PC-3 (cell line): ENCODE measurements around the gene DYDC2. TPM values are rescaled to one million over a fixed set of nuclear protein-coding genes. Genes with fewer than 3 reads are reported as not detected.
"Not testable (repeated sequence)": the region's sequence is repeated elsewhere in the genome, so short reads cannot be mapped to it uniquely, and the experiment has no call there.

Source experiments
- ATAC-seq: fragments of 200-7000 bp; cut with Tn5 transposase; 2 replicates; pipeline ENCODE4 v1.9.1; 2020; ENCODE audit warnings: mild to moderate bottlenecking, moderate library complexity
- BruUV-seq: library from RNA; stranded (reverse); fragments of 400-500 nt; replicated peaks from 2 replicates; lab custom pipeline; 2021; lab: Mats Ljungman, UMichigan
- CTCF ChIA-PET: fragments of 300-600 bp; sonication (Branson Sonifier 250); formaldehyde crosslinking; loops from one replicate; lab custom pipeline; 2022; ENCODE audit warnings: antibody characterized with exemption; lab: Charles Lee
- POLR2A ChIA-PET: fragments of 300-600 bp; sonication (Branson Sonifier 250); formaldehyde crosslinking; loops from one replicate; lab custom pipeline; 2022; ENCODE audit warnings: antibody characterized with exemption; ENCODE audit not compliant: unreplicated experiment; lab: Charles Lee
- DNase-seq: peaks from one replicate; pipeline ENCODE4 v3.0.0-alpha.2; 2015
- H2AFZ ChIP-seq: fragments of 300-600 bp; sonication (generic); 2 replicates; pipeline ENCODE4 v1.6.0; 2016; ENCODE audit warnings: antibody characterized with exemption, low read length
- H3F3A ChIP-seq: fragments of 300-600 bp; sonication (generic); one replicate; pipeline ENCODE4 v1.6.0; 2017; ENCODE audit warnings: antibody characterized with exemption, low read length, control low read depth, mild to moderate bottlenecking; ENCODE audit not compliant: unreplicated experiment
- H3K27ac ChIP-seq: fragments of 300-600 bp; sonication (generic); 2 replicates; pipeline ENCODE4 v1.5.1; 2016; ENCODE audit warnings: mild to moderate bottlenecking, low read length
- H3K27me3 ChIP-seq: fragments of 300-600 bp; sonication (generic); 2 replicates; pipeline ENCODE4 v1.6.1; 2016; ENCODE audit warnings: low read length, mixed read lengths
- H3K36me3 ChIP-seq: fragments of 300-600 bp; sonication (generic); 2 replicates; pipeline ENCODE4 v1.6.1; 2016; ENCODE audit warnings: low read depth, mixed run types, low read length, mixed read lengths
- H3K4me1 ChIP-seq: fragments of 300-600 bp; sonication (generic); 2 replicates; pipeline ENCODE4 v1.5.1; 2016; ENCODE audit warnings: low read length; ENCODE audit not compliant: insufficient read depth
- H3K4me2 ChIP-seq: fragments of 300-600 bp; sonication (generic); 2 replicates; pipeline ENCODE4 v1.6.0; 2016; ENCODE audit warnings: low read length
- H3K4me3 ChIP-seq: fragments of 300-600 bp; sonication (generic); 2 replicates; pipeline ENCODE4 v1.5.1; 2016; ENCODE audit warnings: mild to moderate bottlenecking, low read length, mixed read lengths
- H3K79me2 ChIP-seq: fragments of 300-600 bp; sonication (generic); 2 replicates; pipeline ENCODE4 v1.6.1; 2017; ENCODE audit warnings: low read length, mixed read lengths
- H3K9ac ChIP-seq: fragments of 300-600 bp; sonication (generic); 2 replicates; pipeline ENCODE4 v1.6.0; 2016; ENCODE audit warnings: mild to moderate bottlenecking, low read length
- H3K9me2 ChIP-seq: fragments of 300-600 bp; sonication (generic); replicated peaks from 2 replicates; pipeline ENCODE4 v1.6.1; 2016; ENCODE audit warnings: mixed run types, low read length, mixed read lengths
- H3K9me3 ChIP-seq: fragments of 300-600 bp; sonication (generic); 2 replicates; pipeline ENCODE4 v1.6.1; 2016; ENCODE audit warnings: low read length, mixed read lengths
- H4K20me1 ChIP-seq: fragments of 300-600 bp; sonication (generic); 2 replicates; pipeline ENCODE4 v1.6.1; 2016; ENCODE audit warnings: low read length, mixed read lengths
- CTCF ChIP-seq: fragments of 300-600 bp; sonication (generic); conservative IDR thresholded peaks from 2 replicates; pipeline ENCODE4 v1.5.1; 2017; ENCODE audit warnings: antibody characterized with exemption, low read depth, mild to moderate bottlenecking, low read length
- EZH2 ChIP-seq: fragments of 300-600 bp; sonication (generic); IDR thresholded peaks from one replicate; pipeline ENCODE4 v1.6.1; 2017; ENCODE audit warnings: antibody characterized with exemption, mild to moderate bottlenecking, low read length; ENCODE audit not compliant: unreplicated experiment
- EZH2phosphoT487 ChIP-seq: fragments of 300-600 bp; sonication (generic); IDR thresholded peaks from 2 replicates; pipeline ENCODE4 v1.6.1; 2018; ENCODE audit warnings: mild to moderate bottlenecking, antibody characterized with exemption, low read length, borderline replicate concordance
- intact Hi-C: fragments of 100-400 bp; cut with micrococcal nuclease; formaldehyde crosslinking; loops from 2 replicates; pipeline ENCODE4 v1.9.0; 2023
- total RNA-seq: library from RNA; depleted of rRNA; stranded (reverse); fragments of >200 nt; gene quantifications from 2 replicates; pipeline ENCODE4 v1.2.3, GENCODE V29; 2014

DYDC2 gene
- total RNA-seq, 1 experiment from 2014 or later, result not detected

- CTCF ChIA-PET, result no interaction called here
- no peaks in the 10 kb centered on the region for H3K9me3 ChIP-seq
- no peak overlapping the region for H3K4me3 ChIP-seq
- no peak overlapping the region for H3K9ac ChIP-seq
- no peaks in the 10 kb centered on the region for H3K4me1 ChIP-seq
- H2AFZ ChIP-seq, result no peak overlapping the region
- H3K9me2 ChIP-seq, result no peaks in the 10 kb centered on the region
- no peak overlapping the region for H3K27ac ChIP-seq
- no peak for ATAC-seq
- intact Hi-C loops, result no loop called here
- POLR2A ChIA-PET, result no interaction called here
- no peaks in the 10 kb centered on the region for H3K36me3 ChIP-seq
- no peak for DNase-seq
- H3K79me2 ChIP-seq, result no peaks in the 10 kb centered on the region
- TF ChIP-seq CTCF, result no peak
- no peak for TF ChIP-seq EZH2phosphoT487
- no peak for TF ChIP-seq EZH2
- BruUV-seq, result no TSS peak
- H3F3A ChIP-seq, result no peaks in the 10 kb centered on the region
- no peaks in the 10 kb centered on the region for H3K27me3 ChIP-seq
- no peak overlapping the region for H3K4me2 ChIP-seq
- no peaks in the 10 kb centered on the region for H4K20me1 ChIP-seq
Observed at GRCh38 chr10:80356989-80357850, 639 bp downstream of the DYDC2 start.

GRCh38 chr10:80357851-80358125, 1.2 kb downstream of the DYDC2 start:
- Histone ChIP-seq H3K4me2 (no peak overlapping the region), H2AFZ (no peak overlapping the region), H3K27ac (no peak overlapping the region), H3K27me3 (no peaks in the 10 kb centered on the region), H3K9me2 (no peaks in the 10 kb centered on the region), H3K4me1 (no peaks in the 10 kb centered on the region), H3K9ac (no peak overlapping the region), H4K20me1 (no peaks in the 10 kb centered on the region), H3K36me3 (no peaks in the 10 kb centered on the region), H3F3A (no peaks in the 10 kb centered on the region), H3K79me2 (no peaks in the 10 kb centered on the region), H3K9me3 (no peaks in the 10 kb centered on the region), H3K4me3 (no peak overlapping the region)
- intact Hi-C loops, result no loop called here
- no TSS peak for BruUV-seq
- ChIA-PET POLR2A (no interaction called here), CTCF (no interaction called here)
- TF ChIP-seq CTCF (no peak), EZH2phosphoT487 (no peak), EZH2 (no peak)
- DNase-seq, result no peak
- ATAC-seq, result no peak

DNA sequence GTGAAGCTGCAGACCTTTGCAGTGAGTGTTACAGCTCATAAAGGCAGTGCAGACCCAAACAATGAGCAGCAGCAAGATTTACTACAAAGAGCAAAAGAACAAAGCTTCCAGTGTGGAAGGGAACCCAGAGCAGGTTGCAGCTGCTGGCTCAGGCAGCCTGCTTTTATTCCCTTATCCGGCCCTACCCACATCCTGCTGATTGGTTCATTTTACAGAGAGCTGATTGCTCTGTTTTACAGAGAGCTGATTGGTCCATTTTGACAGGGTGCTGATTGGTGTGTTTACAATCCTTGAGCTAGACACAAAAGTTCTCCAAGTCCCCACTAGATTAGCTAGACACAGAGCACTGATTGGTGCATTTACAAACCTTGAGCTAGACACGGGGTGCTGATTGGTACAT, 2.3 kb downstream of the DYDC2 start:
- POLR2A ChIA-PET, CTCF ChIA-PET, DNase-seq, H3F3A ChIP-seq, H4K20me1 ChIP-seq, H3K9me3 ChIP-seq, H3K4me2 ChIP-seq, H3K9me2 ChIP-seq, H2AFZ ChIP-seq, H3K4me3 ChIP-seq, intact Hi-C loops, H3K27ac ChIP-seq, H3K9ac ChIP-seq, H3K4me1 ChIP-seq, H3K79me2 ChIP-seq, ATAC-seq, H3K36me3 ChIP-seq, H3K27me3 ChIP-seq, BruUV-seq: not testable (repeated sequence)
